C4-2B (cell line): ENCODE measurements around the gene TMEM132D.

Source experiments
- H3K27ac ChIP-seq: fragments of 450-650 bp; 2 replicates; pipeline ENCODE4 v1.5.1; 2017
- CTCF ChIP-seq: fragments of 450-650 bp; conservative IDR thresholded peaks from 2 replicates; pipeline ENCODE4 v1.5.1; 2017; ENCODE audit warnings: mild to moderate bottlenecking
- ZFX ChIP-seq: fragments of 450-650 bp; IDR thresholded peaks from 2 replicates; pipeline ENCODE4 v1.6.1; 2017

TMEM132D gene

DNA sequence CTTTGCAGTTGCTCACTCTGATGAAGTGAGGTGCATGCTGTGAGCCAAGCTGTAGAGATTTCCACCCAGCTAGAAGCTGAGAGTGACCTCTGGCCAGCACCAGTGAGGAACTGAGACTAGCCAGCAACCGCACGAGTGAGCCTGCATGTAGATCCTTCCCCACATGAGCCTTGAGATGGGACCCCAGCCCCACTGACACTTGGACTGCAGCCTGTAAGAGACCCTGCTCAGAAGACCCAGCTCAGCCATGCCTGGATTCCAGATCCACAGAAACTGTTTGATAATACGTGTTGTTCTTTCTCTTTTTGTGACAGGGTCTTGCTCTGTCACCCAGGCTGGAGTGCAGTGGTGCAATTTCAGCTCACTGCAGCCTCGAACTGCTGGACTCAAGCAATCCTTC is 821.4 kb downstream of the TMEM132D start:
- TF ChIP-seq ZFX = no peak
- TF ChIP-seq CTCF = no peak

GRCh38 chr12:129081755-129082250 is 822.0 kb downstream of the TMEM132D start:
- no peak overlapping the region for H3K27ac ChIP-seq
- TF ChIP-seq ZFX (no peak), CTCF (no peak)

More for the DNA sequence above, 821.4 kb downstream of the TMEM132D start:
- H3K27ac ChIP-seq = no peak overlapping the region

- TF ChIP-seq CTCF = no peak
- TF ChIP-seq ZFX = no peak
- H3K27ac ChIP-seq = no peak overlapping the region
Measured at GRCh38 chr12:129080821-129081220, 823.0 kb downstream of the TMEM132D start.

GRCh38 chr12:129080391-129080790 is 823.4 kb downstream of the TMEM132D start:
- no peak for TF ChIP-seq ZFX
- no peak for TF ChIP-seq CTCF
- H3K27ac ChIP-seq = no peak overlapping the region

- no peak overlapping the region for H3K27ac ChIP-seq
- TF ChIP-seq CTCF (no peak), ZFX (no peak)
Measured at GRCh38 chr12:129079719-129080118, 824.1 kb downstream of the TMEM132D start.

- TF ChIP-seq CTCF = no peak
- no peak for TF ChIP-seq ZFX
- no peak overlapping the region for H3K27ac ChIP-seq
Measured at GRCh38 chr12:129076441-129077320, 827.1 kb downstream of the TMEM132D start.

DNA sequence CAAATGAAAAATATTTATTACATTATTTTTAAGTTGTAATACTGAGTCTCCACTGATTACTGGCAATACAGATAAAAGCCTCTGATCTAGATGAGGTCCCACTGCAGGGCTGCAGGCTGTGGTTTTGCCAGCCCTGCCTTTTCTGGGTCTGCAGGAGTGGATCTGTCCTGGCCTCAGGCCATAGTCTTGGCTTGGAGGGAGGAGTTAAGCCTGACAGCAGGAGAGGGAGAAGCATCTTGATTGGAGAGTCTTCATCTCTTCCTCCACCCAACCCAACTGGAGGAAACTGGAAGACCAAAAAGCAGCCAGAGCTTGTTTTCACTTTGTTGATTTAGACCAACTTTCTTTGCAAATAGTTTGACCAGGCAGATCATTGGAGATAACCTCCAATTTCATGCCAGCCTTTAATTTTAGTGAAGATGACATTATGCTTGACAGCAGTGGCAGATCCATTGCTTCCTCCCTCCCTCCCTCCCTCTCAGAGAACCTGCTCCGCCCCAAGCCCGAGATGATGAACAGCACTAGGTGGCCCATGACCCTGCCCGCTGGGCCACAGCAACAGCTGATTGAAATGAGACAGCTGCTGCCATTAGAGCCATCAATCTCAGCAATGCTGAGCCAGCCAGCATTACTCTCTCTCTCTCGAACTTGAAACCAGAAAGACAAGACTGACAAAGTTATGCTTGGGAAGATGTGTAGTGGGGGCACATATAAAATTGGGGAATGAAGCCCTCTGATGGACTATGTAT is 828.2 kb downstream of the TMEM132D start:
- TF ChIP-seq ZFX = no peak
- TF ChIP-seq CTCF = no peak
- no peak overlapping the region for H3K27ac ChIP-seq
